Activated T-helper 1 cell treated with anti-CD3 and anti-CD28 coated beads, Interleukin-12 subunit alpha, Interleukin-12 subunit beta, Interleukin-2, Interleukin-4 antibody, amounts not matched to agents 30 ng/mL and 10 ng/mL and 1 ng/mL, durations not matched to agents 14 hours and 24 hours and 36 hours (primary cell): Measurements from ENCODE around the gene KCNE3. TPM values are rescaled to one million over a fixed set of nuclear protein-coding genes. Genes with fewer than 3 reads are reported as not detected.

Experiments used
- DNase-seq: peaks from one replicate; pipeline ENCODE4 v3.0.0; 2021; ENCODE audit warnings: low spot score
- H3K27ac Mint-ChIP-seq: one replicate; pipeline ENCODE4 v1.8.0; 2021; ENCODE audit warnings: mild to moderate bottlenecking, mixed read lengths
- H3K27me3 Mint-ChIP-seq: one replicate; pipeline ENCODE4 v1.8.0; 2022; ENCODE audit warnings: mild to moderate bottlenecking, moderate library complexity, mixed read lengths; ENCODE audit not compliant: insufficient read depth
- H3K36me3 Mint-ChIP-seq: one replicate; pipeline ENCODE4 v1.8.0; 2021; ENCODE audit warnings: low read depth, mixed read lengths
- H3K4me1 Mint-ChIP-seq: one replicate; pipeline ENCODE4 v1.8.0; 2021; ENCODE audit warnings: low read depth, mixed read lengths
- H3K4me3 Mint-ChIP-seq: one replicate; pipeline ENCODE4 v1.8.0; 2021; ENCODE audit warnings: mild to moderate bottlenecking, moderate library complexity, mixed read lengths
- H3K9me3 Mint-ChIP-seq: one replicate; pipeline ENCODE4 v1.8.0; 2021; ENCODE audit warnings: mixed read lengths
- intact Hi-C: fragments of 100-400 bp; cut with micrococcal nuclease; formaldehyde crosslinking; loops from one replicate; pipeline ENCODE4 v1.15.1; 2024
- total RNA-seq: library from RNA; stranded (reverse); gene quantifications from 2 replicates; pipeline ENCODE4 v1.2.3, GENCODE V29; 2022

The KCNE3 gene
- total RNA-seq, 1 donor from 2014 or later = not detected

GRCh38 chr11:74468058-74468457 is 709 bp upstream of the KCNE3 start:
- no peaks in the 10 kb centered on the region for H3K4me1 Mint-ChIP-seq
- H3K36me3 Mint-ChIP-seq = no peaks in the 10 kb centered on the region
- no peak overlapping the region for H3K4me3 Mint-ChIP-seq
- peaks cover 29% of the 10 kb centered on the region for H3K27me3 Mint-ChIP-seq
- no peaks in the 10 kb centered on the region for H3K9me3 Mint-ChIP-seq
- H3K27ac Mint-ChIP-seq = no peak overlapping the region
- intact Hi-C loops = no loop called here
- no peak for DNase-seq

GRCh38 chr11:74465291-74465708 is 2.0 kb downstream of the KCNE3 start:
- Mint-ChIP-seq H3K27me3 (peaks cover 29% of the 10 kb centered on the region), H3K9me3 (no peaks in the 10 kb centered on the region), H3K4me1 (no peaks in the 10 kb centered on the region), H3K27ac (no peak overlapping the region), H3K36me3 (no peaks in the 10 kb centered on the region), H3K4me3 (no peak overlapping the region)
- no peak for DNase-seq
- intact Hi-C loops = no loop called here

GRCh38 chr11:74464746-74465145 is 2.6 kb downstream of the KCNE3 start:
- Mint-ChIP-seq H3K4me3 (no peak overlapping the region), H3K36me3 (no peaks in the 10 kb centered on the region), H3K9me3 (no peaks in the 10 kb centered on the region), H3K4me1 (no peaks in the 10 kb centered on the region), H3K27ac (no peak overlapping the region), H3K27me3 (peaks cover 29% of the 10 kb centered on the region)
- intact Hi-C loops = no loop called here
- DNase-seq = no peak

GRCh38 chr11:74463216-74463615 is 4.1 kb downstream of the KCNE3 start:
- intact Hi-C loops = no loop called here
- no peak for DNase-seq
- no peak overlapping the region for H3K4me3 Mint-ChIP-seq
- no peaks in the 10 kb centered on the region for H3K4me1 Mint-ChIP-seq
- no peaks in the 10 kb centered on the region for H3K9me3 Mint-ChIP-seq
- H3K36me3 Mint-ChIP-seq = no peaks in the 10 kb centered on the region
- peaks cover 25% of the 10 kb centered on the region for H3K27me3 Mint-ChIP-seq
- H3K27ac Mint-ChIP-seq = no peak overlapping the region

- intact Hi-C loops = no loop called here
- no peaks in the 10 kb centered on the region for H3K36me3 Mint-ChIP-seq
- peaks cover 20% of the 10 kb centered on the region for H3K27me3 Mint-ChIP-seq
- no peak overlapping the region for H3K4me3 Mint-ChIP-seq
- no peaks in the 10 kb centered on the region for H3K9me3 Mint-ChIP-seq
- no peaks in the 10 kb centered on the region for H3K4me1 Mint-ChIP-seq
- H3K27ac Mint-ChIP-seq = no peak overlapping the region
- DNase-seq = no peak
These were observed 4.7 kb downstream of the KCNE3 start for GRCh38 chr11:74462631-74463030.

GRCh38 chr11:74462009-74462408 is 5.3 kb downstream of the KCNE3 start:
- Mint-ChIP-seq H3K9me3 (no peaks in the 10 kb centered on the region), H3K36me3 (no peaks in the 10 kb centered on the region), H3K4me1 (no peaks in the 10 kb centered on the region), H3K27ac (no peak overlapping the region), H3K27me3 (peaks cover 19% of the 10 kb centered on the region), H3K4me3 (no peak overlapping the region)
- intact Hi-C loops = no loop called here
- DNase-seq = no peak

- Mint-ChIP-seq H3K4me3 (no peak overlapping the region), H3K27ac (no peak overlapping the region), H3K9me3 (no peaks in the 10 kb centered on the region), H3K36me3 (no peaks in the 10 kb centered on the region), H3K4me1 (no peaks in the 10 kb centered on the region), H3K27me3 (peaks cover 6% of the 10 kb centered on the region)
- intact Hi-C loops = no loop called here
- no peak for DNase-seq
These were observed 6.7 kb downstream of the KCNE3 start for GRCh38 chr11:74460481-74461154.

GRCh38 chr11:74460065-74460464 is 7.3 kb downstream of the KCNE3 start:
- H3K9me3 Mint-ChIP-seq = no peaks in the 10 kb centered on the region
- no peak for DNase-seq
- intact Hi-C loops = no loop called here
- no peaks in the 10 kb centered on the region for H3K36me3 Mint-ChIP-seq
- H3K27me3 Mint-ChIP-seq = peaks cover under 1% of the 10 kb centered on the region
- H3K27ac Mint-ChIP-seq = no peak overlapping the region
- no peak overlapping the region for H3K4me3 Mint-ChIP-seq
- no peaks in the 10 kb centered on the region for H3K4me1 Mint-ChIP-seq

GRCh38 chr11:74459584-74459983 is 7.8 kb downstream of the KCNE3 start:
- Mint-ChIP-seq H3K27me3 (peaks cover 2% of the 10 kb centered on the region), H3K9me3 (no peaks in the 10 kb centered on the region), H3K4me3 (no peak overlapping the region), H3K27ac (no peak overlapping the region), H3K4me1 (no peaks in the 10 kb centered on the region), H3K36me3 (no peaks in the 10 kb centered on the region)
- DNase-seq = no peak
- intact Hi-C loops = no loop called here

GRCh38 chr11:74457356-74457755 is 10.0 kb downstream of the KCNE3 start:
- no peak for DNase-seq
- no peak overlapping the region for H3K4me3 Mint-ChIP-seq
- H3K27ac Mint-ChIP-seq = no peak overlapping the region
- no peaks in the 10 kb centered on the region for H3K9me3 Mint-ChIP-seq
- no peaks in the 10 kb centered on the region for H3K36me3 Mint-ChIP-seq
- peaks cover 7% of the 10 kb centered on the region for H3K27me3 Mint-ChIP-seq
- intact Hi-C loops = no loop called here
- no peaks in the 10 kb centered on the region for H3K4me1 Mint-ChIP-seq

GRCh38 chr11:74453373-74453975 is 13.9 kb downstream of the KCNE3 start:
- H3K4me3 Mint-ChIP-seq = no peak overlapping the region
- peaks cover 12% of the 10 kb centered on the region for H3K27me3 Mint-ChIP-seq
- H3K36me3 Mint-ChIP-seq = no peaks in the 10 kb centered on the region
- H3K4me1 Mint-ChIP-seq = peaks cover 7% of the 10 kb centered on the region
- no peak overlapping the region for H3K27ac Mint-ChIP-seq
- intact Hi-C loops = loop anchor here (1.0 to 2.0 kb wide), 4 partner anchors 39 to 417 kb away; partner anchors contain the start of gene LIPT2
- no peaks in the 10 kb centered on the region for H3K9me3 Mint-ChIP-seq
- peak; percentile 23 for DNase-seq

GRCh38 chr11:74452366-74452765 is 15.0 kb downstream of the KCNE3 start:
- intact Hi-C loops = loop anchor here (2.0 kb wide), 3 partner anchors 40 to 418 kb away; partner anchors contain the start of gene LIPT2
- Mint-ChIP-seq H3K27ac (no peak overlapping the region), H3K27me3 (peaks cover 12% of the 10 kb centered on the region), H3K36me3 (no peaks in the 10 kb centered on the region), H3K4me3 (no peak overlapping the region), H3K4me1 (peaks cover 7% of the 10 kb centered on the region), H3K9me3 (no peaks in the 10 kb centered on the region)
- DNase-seq = no peak

- Mint-ChIP-seq H3K27me3 (peaks cover 13% of the 10 kb centered on the region), H3K4me1 (peaks cover 7% of the 10 kb centered on the region), H3K36me3 (no peaks in the 10 kb centered on the region), H3K9me3 (no peaks in the 10 kb centered on the region), H3K4me3 (no peak overlapping the region), H3K27ac (no peak overlapping the region)
- intact Hi-C loops = no loop called here
- DNase-seq = no peak
These were observed 17.0 kb downstream of the KCNE3 start for GRCh38 chr11:74450318-74450717.
